OCI-LY7 (cell line): ENCODE measurements around the gene ZNF774. TPM values are rescaled to one million over a fixed set of nuclear protein-coding genes. Genes with fewer than 3 reads are reported as not detected.
"Not testable (repeated sequence)": the region's sequence is repeated elsewhere in the genome, so short reads cannot be mapped to it uniquely, and the experiment has no call there.

Experiments used
- BruUV-seq: library from RNA; stranded (reverse); fragments of 400-500 nt; replicated peaks from 2 replicates; lab custom pipeline; 2021; lab: Mats Ljungman, UMichigan
- CTCF ChIA-PET: fragments of 300-600 bp; sonication (Branson Sonifier 250); formaldehyde crosslinking; loops from one replicate; lab custom pipeline; 2022; ENCODE audit warnings: antibody characterized with exemption; ENCODE audit not compliant: unreplicated experiment; lab: Charles Lee
- POLR2A ChIA-PET: fragments of 300-600 bp; sonication (Branson Sonifier 250); formaldehyde crosslinking; loops from one replicate; lab custom pipeline; 2022; ENCODE audit warnings: antibody characterized with exemption; lab: Charles Lee
- DNase-seq: peaks from one replicate; pipeline ENCODE4 v3.0.0-alpha.2; 2015; ENCODE audit warnings: low spot score
- H2AFZ ChIP-seq: fragments of 200-600 bp; sonication (generic), shearing (Covaris generic); 2 replicates; pipeline ENCODE4 v1.6.1; 2014; ENCODE audit warnings: mild to moderate bottlenecking, antibody characterized with exemption, low read length, moderate library complexity
- H3K27ac ChIP-seq: fragments of 200-600 bp; sonication (generic); 2 replicates; pipeline ENCODE4 v1.5.1; 2014; ENCODE audit warnings: mixed run types, low read depth, mild to moderate bottlenecking, moderate library complexity, low read length, inconsistent platforms; ENCODE audit not compliant: poor library complexity, severe bottlenecking
- H3K36me3 ChIP-seq: fragments of 200-600 bp; sonication (generic); 2 replicates; pipeline ENCODE4 v1.6.1; 2014; ENCODE audit warnings: mild to moderate bottlenecking, antibody characterized with exemption, low read length, moderate library complexity, mixed read lengths; ENCODE audit not compliant: insufficient read depth
- H3K4me1 ChIP-seq: fragments of 200-600 bp; sonication (generic); 2 replicates; pipeline ENCODE4 v1.5.1; 2014; ENCODE audit warnings: mild to moderate bottlenecking, low read length; ENCODE audit not compliant: insufficient read depth, poor library complexity, severe bottlenecking
- H3K4me2 ChIP-seq: fragments of 200-600 bp; sonication (generic); 2 replicates; pipeline ENCODE4 v1.6.1; 2014; ENCODE audit warnings: mild to moderate bottlenecking, low read length
- H3K4me3 ChIP-seq: fragments of 200-600 bp; sonication (generic); 2 replicates; pipeline ENCODE4 v1.5.1; 2014; ENCODE audit warnings: mild to moderate bottlenecking, low read depth, low read length; ENCODE audit not compliant: poor library complexity, severe bottlenecking
- H3K79me2 ChIP-seq: fragments of 200-600 bp; sonication (generic); 2 replicates; pipeline ENCODE4 v1.6.1; 2016; ENCODE audit warnings: low read depth, mild to moderate bottlenecking, low read length, moderate library complexity, mixed read lengths; ENCODE audit not compliant: insufficient read depth
- H3K9me2 ChIP-seq: fragments of 200-600 bp; sonication (generic); 2 replicates; pipeline ENCODE4 v1.6.1; 2016; ENCODE audit warnings: mild to moderate bottlenecking, low read length, mixed read lengths; ENCODE audit not compliant: insufficient read depth
- H3K9me3 ChIP-seq: fragments of 200-600 bp; sonication (generic); 2 replicates; pipeline ENCODE4 v1.6.1; 2014; ENCODE audit warnings: mild to moderate bottlenecking, mixed run types, low read length, mixed read lengths
- H4K20me1 ChIP-seq: fragments of 200-600 bp; sonication (generic); 2 replicates; pipeline ENCODE4 v1.6.1; 2014; ENCODE audit warnings: mild to moderate bottlenecking, antibody characterized with exemption, low read length, moderate library complexity, mixed read lengths; ENCODE audit not compliant: insufficient read depth
- CTCF ChIP-seq: fragments of 200-600 bp; sonication (generic); conservative IDR thresholded peaks from 2 replicates; pipeline ENCODE4 v1.5.1; 2014; ENCODE audit warnings: mild to moderate bottlenecking, antibody characterized with exemption, low read length, moderate library complexity, mixed read lengths
- EZH2phosphoT487 ChIP-seq: fragments of 200-600 bp; sonication (generic); IDR thresholded peaks from 2 replicates; pipeline ENCODE4 v1.6.1; 2018; ENCODE audit warnings: low read depth, borderline replicate concordance, mild to moderate bottlenecking, mixed run types, antibody characterized with exemption, low read length, moderate library complexity, mixed read lengths
- intact Hi-C: fragments of 100-400 bp; cut with micrococcal nuclease; formaldehyde crosslinking; loops from one replicate; pipeline ENCODE4 v1.10.0; 2022; ENCODE audit not compliant: unreplicated experiment
- small RNA-seq: library from RNA; depleted of rRNA; stranded (forward); fragments of <200 nt; gene quantifications from one replicate; pipeline ENCODE3, GENCODE V24; 2014
- total RNA-seq, 2 experiments: library from RNA; depleted of rRNA in 1 of 2; stranded (reverse); fragments of >200 nt in 1 of 2; shearing (Covaris generic) in 1 of 2; gene quantifications; 2 replicates each; pipeline ENCODE4 v1.2.3, GENCODE V29; 2014 to 2022

Gene ZNF774
- total RNA-seq, 2 experiments from 2014 or later = 1.2 to 1.6 TPM

GRCh38 chr15:90410316-90410715 lies 58.2 kb downstream of the ZNF774 start:
- H2AFZ ChIP-seq, DNase-seq, intact Hi-C loops, BruUV-seq, H3K9me2 ChIP-seq, CTCF ChIA-PET, H3K27ac ChIP-seq, H3K9me3 ChIP-seq, POLR2A ChIA-PET, H3K4me3 ChIP-seq, H3K4me2 ChIP-seq: not testable (repeated sequence)
- H3K4me1 ChIP-seq = peaks cover 16% of the 10 kb centered on the region
- 0 out of 2 replicates have a peak, but pooled peaks cover 12% of the 10 kb centered on the region for H4K20me1 ChIP-seq
- peaks cover 13% of the 10 kb centered on the region for H3K36me3 ChIP-seq
- H3K79me2 ChIP-seq = peaks cover 58% of the 10 kb centered on the region

GRCh38 chr15:90411176-90411575 lies 59.1 kb downstream of the ZNF774 start:
- no peak for TF ChIP-seq CTCF
- no peak for TF ChIP-seq EZH2phosphoT487
- Histone ChIP-seq H3K79me2 (peaks cover 49% of the 10 kb centered on the region; the same call in 1 of the 2 replicates), H3K9me3 (no peaks in the 10 kb centered on the region), H3K9me2 (no peaks in the 10 kb centered on the region), H4K20me1 (0 out of 2 replicates have a peak, but pooled peaks cover 11% of the 10 kb centered on the region), H3K4me1 (peaks cover 16% of the 10 kb centered on the region), H3K36me3 (peaks cover 13% of the 10 kb centered on the region), H3K4me3 (no peak overlapping the region), H3K27ac (no peak overlapping the region), H2AFZ (no peak overlapping the region), H3K4me2 (no peak overlapping the region)
- ChIA-PET CTCF (no interaction called here), POLR2A (interaction anchor here (0.6 kb wide), 1 partner anchor 440 kb away, joined by 4 read pairs; no protein-coding TSS in a partner anchor)
- intact Hi-C loops = no loop called here
- no peak for DNase-seq
- BruUV-seq = no TSS peak

Small RNAs within 50 kb of the gene (small RNA-seq; reads per million reads assigned to genes)
- gene NDUFA3P4 = not detected

Other genes with a start within 250 kb of the ZNF774 start
- 204 and 220 TPM in 2 replicates for gene IDH2, start 249.8 kb upstream of the ZNF774 start, total RNA-seq (2014; rRNA removed; shearing (Covaris generic))
- gene IDH2, start 249.8 kb upstream of the ZNF774 start, total RNA-seq (2022) = 216 and 224 TPM in 2 replicates
- gene SEMA4B, start 151.0 kb upstream of the ZNF774 start, total RNA-seq (2014; rRNA removed; shearing (Covaris generic)) = 21.9 and 44.1 TPM in 2 replicates
- gene SEMA4B, start 151.0 kb upstream of the ZNF774 start, total RNA-seq (2022) = 34.9 and 38.2 TPM in 2 replicates
- gene CIB1, start 118.3 kb upstream of the ZNF774 start, total RNA-seq (2014; rRNA removed; shearing (Covaris generic)) = 52.8 and 53.2 TPM in 2 replicates
- 54.5 and 66.0 TPM in 2 replicates for gene CIB1, start 118.3 kb upstream of the ZNF774 start, total RNA-seq (2022)
- 8.1 and 22.3 TPM in 2 replicates for gene GDPGP1, start 118.1 kb upstream of the ZNF774 start, total RNA-seq (2014; rRNA removed; shearing (Covaris generic))
- 12.1 and 12.9 TPM in 2 replicates for gene GDPGP1, start 118.1 kb upstream of the ZNF774 start, total RNA-seq (2022)
- 0.57 and 0.88 TPM in 2 replicates for gene TTLL13, start 102.7 kb upstream of the ZNF774 start, total RNA-seq (2014; rRNA removed; shearing (Covaris generic))
- 0.77 and 1.3 TPM in 2 replicates for gene TTLL13, start 102.7 kb upstream of the ZNF774 start, total RNA-seq (2022)
- gene NGRN, start 86.6 kb upstream of the ZNF774 start, total RNA-seq (2014; rRNA removed; shearing (Covaris generic)) = 65.0 and 72.8 TPM in 2 replicates
- 40.0 and 44.4 TPM in 2 replicates for gene NGRN, start 86.6 kb upstream of the ZNF774 start, total RNA-seq (2022)
- gene IQGAP1, start 36.0 kb downstream of the ZNF774 start, total RNA-seq (2014; rRNA removed; shearing (Covaris generic)) = 98.7 and 147 TPM in 2 replicates
- gene IQGAP1, start 36.0 kb downstream of the ZNF774 start, total RNA-seq (2022) = 114 and 120 TPM in 2 replicates
- 5.6 and 8.9 TPM in 2 replicates for gene CRTC3, start 177.6 kb downstream of the ZNF774 start, total RNA-seq (2014; rRNA removed; shearing (Covaris generic))
- gene CRTC3, start 177.6 kb downstream of the ZNF774 start, total RNA-seq (2022) = 12.4 and 14.7 TPM in 2 replicates